Measurements from ENCODE around the gene AGTPBP1. TPM values are rescaled to one million over a fixed set of nuclear protein-coding genes. Genes with fewer than 3 reads are reported as not detected.

Gene AGTPBP1
- total and polyA plus RNA-seq, 4 donors: 8.6 to 32.7 (median 18.3) TPM

DNA sequence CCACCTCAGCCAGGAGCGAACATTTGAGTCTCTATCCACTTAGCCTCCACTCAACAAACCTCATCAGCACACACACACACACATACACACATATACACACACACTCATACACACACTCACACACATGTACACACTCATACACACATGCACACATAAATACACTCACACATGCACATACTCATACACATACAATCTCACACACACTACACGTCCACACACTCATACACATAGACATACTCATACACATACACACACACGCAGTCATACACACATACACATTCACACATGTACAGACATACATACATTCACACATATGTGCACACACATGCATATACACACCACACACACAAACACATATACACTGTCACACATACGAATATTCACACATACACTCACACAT lies 208.2 kb downstream of the AGTPBP1 start:
- ATAC-seq (ENCODE audit: low FRiP score) (no peak), DNase-seq (no peak)
- Histone ChIP-seq H3K36me3 (ENCODE audit: control insufficient read depth in 1 of 2, insufficient read depth in 2 of 2, low read length in 1 of 2) (no peaks in the 10 kb centered on the region), H3K4me1 (ENCODE audit: control insufficient read depth in 1 of 2, insufficient read depth in 2 of 2, low read length in 2 of 2) (peaks cover 2 to 4% of the 10 kb centered on the region in 2 donors), H3K27ac (ENCODE audit: low read depth in 1 of 2, low read length in 2 of 2) (no peak overlapping the region), H3K9me3 (ENCODE audit: control insufficient read depth, low read length) (no peaks in the 10 kb centered on the region), H3K27me3 (ENCODE audit: control insufficient read depth in 1 of 2, insufficient read depth in 2 of 2, low read length in 1 of 2) (no peaks in the 10 kb centered on the region), H3K4me3 (ENCODE audit: low read length in 2 of 2) (no peak overlapping the region)
- 96% methylated on average over 4 of the region's 4 CpGs for WGBS, 2 donors
- intact Hi-C loops (cut with DNase I): no loop called here

DNA sequence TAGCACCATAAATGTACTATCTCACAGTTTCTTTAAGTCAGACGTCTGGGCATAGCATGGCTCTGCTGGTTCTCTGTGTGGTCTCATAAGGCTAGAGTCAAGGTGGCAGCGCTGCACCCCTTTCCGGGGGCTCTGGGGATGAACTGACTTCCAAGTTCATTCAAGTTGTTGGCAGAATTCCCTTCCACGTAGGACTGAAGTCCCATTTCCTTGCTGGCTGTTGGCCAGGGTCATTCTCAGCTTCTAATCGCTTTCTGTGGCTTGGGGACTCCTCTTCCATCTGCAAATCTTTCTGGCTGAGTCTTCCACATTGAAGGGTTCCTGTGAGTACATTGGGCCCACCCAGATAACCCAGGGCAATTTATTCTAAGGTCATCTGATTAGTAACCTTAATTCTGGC lies 211.0 kb downstream of the AGTPBP1 start:
- ATAC-seq (ENCODE audit: low FRiP score): no peak
- intact Hi-C loops (cut with DNase I): no loop called here
- Histone ChIP-seq H3K4me1 (ENCODE audit: control insufficient read depth in 1 of 2, insufficient read depth in 2 of 2, low read length in 2 of 2) (peaks cover 0 to 2% of the 10 kb centered on the region in 2 donors), H3K36me3 (ENCODE audit: control insufficient read depth in 1 of 2, insufficient read depth in 2 of 2, low read length in 1 of 2) (no peaks in the 10 kb centered on the region), H3K27me3 (ENCODE audit: control insufficient read depth in 1 of 2, insufficient read depth in 2 of 2, low read length in 1 of 2) (no peaks in the 10 kb centered on the region), H3K4me3 (ENCODE audit: low read length in 2 of 2) (no peak overlapping the region), H3K27ac (ENCODE audit: low read depth in 1 of 2, low read length in 2 of 2) (no peak overlapping the region), H3K9me3 (ENCODE audit: control insufficient read depth, low read length) (no peaks in the 10 kb centered on the region)
- WGBS, 2 donors: 60 to 63% methylated on average over 5 of the region's 5 CpGs
- DNase-seq: no peak

DNA sequence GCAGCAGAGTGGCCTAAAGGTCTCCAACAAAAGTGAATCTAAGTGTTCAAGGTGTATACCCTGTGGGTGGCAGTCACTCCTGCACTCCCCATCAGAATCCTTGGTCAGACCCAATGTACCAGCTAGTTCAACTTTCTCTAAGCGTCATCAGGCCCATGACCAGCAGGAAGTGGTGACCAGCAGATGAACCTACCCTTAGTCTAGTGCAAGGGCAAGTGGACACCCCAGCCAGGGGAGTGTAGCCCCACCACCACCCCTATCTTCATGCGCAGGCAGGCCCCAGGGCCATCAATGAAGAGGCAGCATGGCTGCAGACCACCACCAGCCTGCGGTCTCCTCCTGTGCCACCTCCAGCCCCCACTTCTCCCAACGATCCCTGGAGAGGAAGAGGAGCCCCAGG lies 213.1 kb downstream of the AGTPBP1 start:
- no peak for DNase-seq
- 93 to 96% methylated on average over 4 of the region's 4 CpGs for WGBS, 2 donors
- no peak overlapping the region for H3K27ac ChIP-seq (ENCODE audit: low read depth in 1 of 2, low read length in 2 of 2)

DNA sequence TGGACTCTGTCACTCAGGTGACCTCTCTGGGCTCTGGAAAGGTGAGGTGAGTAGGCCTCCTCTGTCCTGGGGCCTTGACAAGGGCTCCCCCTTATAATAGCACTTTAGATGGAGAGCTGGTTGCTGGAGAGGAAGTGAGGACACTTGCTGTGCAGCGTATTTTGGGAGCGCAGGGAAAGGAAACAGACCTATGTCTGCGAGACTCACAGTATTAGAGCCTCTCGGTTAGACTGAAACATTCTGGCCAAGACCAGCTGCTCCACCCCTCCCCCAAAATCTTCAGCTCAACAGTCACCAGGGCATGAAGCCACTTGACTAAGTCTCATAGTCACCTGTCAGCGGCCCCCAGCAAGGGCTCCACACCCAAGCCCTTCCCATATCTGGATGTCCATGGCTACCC lies 213.6 kb downstream of the AGTPBP1 start:
- Histone ChIP-seq H3K4me1 (ENCODE audit: control insufficient read depth in 1 of 2, insufficient read depth in 2 of 2, low read length in 2 of 2) (no peaks in the 10 kb centered on the region), H3K27me3 (ENCODE audit: control insufficient read depth in 1 of 2, insufficient read depth in 2 of 2, low read length in 1 of 2) (no peaks in the 10 kb centered on the region), H3K9me3 (ENCODE audit: control insufficient read depth, low read length) (no peaks in the 10 kb centered on the region), H3K36me3 (ENCODE audit: control insufficient read depth in 1 of 2, insufficient read depth in 2 of 2, low read length in 1 of 2) (no peaks in the 10 kb centered on the region), H3K4me3 (ENCODE audit: low read length in 2 of 2) (no peak overlapping the region), H3K27ac (ENCODE audit: low read depth in 1 of 2, low read length in 2 of 2) (no peak overlapping the region)
- WGBS, 2 donors: 93 to 96% methylated on average over 5 of the region's 5 CpGs
- DNase-seq: no peak
- intact Hi-C loops (cut with DNase I): no loop called here
- peak; percentile 27 for ATAC-seq (ENCODE audit: low FRiP score)

More for the DNA sequence above, 213.1 kb downstream of the AGTPBP1 start:
- no peak for ATAC-seq (ENCODE audit: low FRiP score)
- Histone ChIP-seq H3K9me3 (ENCODE audit: control insufficient read depth, low read length) (no peaks in the 10 kb centered on the region), H3K4me3 (ENCODE audit: low read length in 2 of 2) (no peak overlapping the region), H3K4me1 (ENCODE audit: control insufficient read depth in 1 of 2, insufficient read depth in 2 of 2, low read length in 2 of 2) (no peaks in the 10 kb centered on the region), H3K27me3 (ENCODE audit: control insufficient read depth in 1 of 2, insufficient read depth in 2 of 2, low read length in 1 of 2) (no peaks in the 10 kb centered on the region), H3K36me3 (ENCODE audit: control insufficient read depth in 1 of 2, insufficient read depth in 2 of 2, low read length in 1 of 2) (no peaks in the 10 kb centered on the region)
- intact Hi-C loops (cut with DNase I): no loop called here

DNA sequence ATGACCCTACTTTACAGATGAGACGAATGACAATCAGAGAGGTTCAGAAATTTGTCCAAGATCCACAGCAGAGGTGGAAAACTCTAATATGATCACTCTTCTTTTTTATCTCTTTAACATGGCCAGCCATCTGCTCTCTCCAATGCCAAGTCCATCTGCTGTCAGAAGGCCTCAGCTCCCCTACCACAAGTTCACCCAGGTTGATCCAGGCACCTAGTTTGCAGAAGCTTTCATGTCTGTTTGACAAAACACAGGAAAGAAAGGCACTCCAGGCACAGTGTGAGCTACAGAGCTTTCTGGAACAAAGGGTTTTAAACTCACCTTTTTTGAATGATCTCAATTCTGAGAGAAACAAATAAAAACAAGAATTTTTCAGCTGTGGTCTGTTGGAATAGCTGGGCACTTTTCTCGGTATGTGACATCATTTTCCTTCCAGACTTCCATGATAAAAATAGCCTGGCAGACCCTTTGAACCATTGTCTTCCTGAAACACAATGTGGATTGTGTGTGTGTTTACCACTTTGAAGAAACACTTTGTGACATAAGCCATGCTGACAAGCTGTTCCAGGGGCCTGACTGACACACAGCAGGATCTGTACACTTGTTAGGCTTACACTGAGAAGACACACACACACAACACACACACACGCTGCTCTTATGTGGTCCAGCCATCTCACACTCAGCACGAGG lies 214.3 kb downstream of the AGTPBP1 start:
- Histone ChIP-seq H3K4me3 (ENCODE audit: low read length in 2 of 2) (no peak overlapping the region), H3K27me3 (ENCODE audit: control insufficient read depth in 1 of 2, insufficient read depth in 2 of 2, low read length in 1 of 2) (no peaks in the 10 kb centered on the region), H3K36me3 (ENCODE audit: control insufficient read depth in 1 of 2, insufficient read depth in 2 of 2, low read length in 1 of 2) (no peaks in the 10 kb centered on the region), H3K27ac (ENCODE audit: low read depth in 1 of 2, low read length in 2 of 2) (no peak overlapping the region), H3K4me1 (ENCODE audit: control insufficient read depth in 1 of 2, insufficient read depth in 2 of 2, low read length in 2 of 2) (no peaks in the 10 kb centered on the region), H3K9me3 (ENCODE audit: control insufficient read depth, low read length) (no peaks in the 10 kb centered on the region)
- no peak for ATAC-seq (ENCODE audit: low FRiP score)
- intact Hi-C loops (cut with DNase I): no loop called here
- no peak for DNase-seq
- WGBS, 2 donors: 51 to 54% methylated on average over 4 of the region's 4 CpGs

DNA sequence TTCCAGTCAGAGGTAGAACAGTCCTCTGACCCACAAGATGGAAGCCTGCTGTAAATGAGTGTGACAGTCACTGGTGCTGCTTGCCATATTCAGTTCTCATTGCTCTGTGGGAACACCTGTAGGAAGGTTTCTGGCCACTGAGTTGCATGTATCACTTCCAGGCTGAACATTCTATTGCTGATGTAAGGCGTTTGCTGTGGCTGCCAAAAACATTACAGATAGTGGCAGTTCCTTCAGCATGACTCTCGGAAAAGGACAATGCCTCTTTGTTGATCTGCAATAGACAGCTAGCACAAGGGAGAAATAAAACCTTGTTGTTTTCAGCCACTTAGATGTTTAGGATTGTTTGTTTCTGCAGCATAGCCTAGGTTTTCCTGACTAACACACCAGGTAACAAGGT lies 217.2 kb downstream of the AGTPBP1 start:
- no peak for DNase-seq
- intact Hi-C loops (cut with DNase I): no loop called here
- no peak overlapping the region for H3K4me3 ChIP-seq (ENCODE audit: low read length in 2 of 2)

DNA sequence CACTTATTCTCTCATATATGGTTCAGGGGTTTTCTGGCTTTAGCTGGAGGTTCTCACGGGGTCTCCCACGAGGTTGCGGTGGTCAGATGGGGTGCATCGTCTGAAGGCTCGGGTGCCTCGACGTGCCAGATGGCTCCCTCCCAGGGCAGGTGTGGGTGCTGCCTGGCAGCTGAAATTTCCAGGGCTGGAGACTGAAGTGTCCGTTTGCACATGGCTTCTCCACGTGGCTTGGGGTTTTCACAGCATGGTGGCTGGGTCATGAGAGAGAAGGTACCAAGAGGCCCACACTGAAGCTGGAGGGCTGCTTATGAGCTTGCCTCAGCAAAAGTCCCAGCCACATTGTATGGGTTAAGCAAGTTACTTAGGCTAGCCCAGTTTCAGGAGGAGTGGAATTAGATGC lies 218.6 kb downstream of the AGTPBP1 start:
- Histone ChIP-seq H3K27ac (ENCODE audit: low read depth in 1 of 2, low read length in 2 of 2) (no peak overlapping the region), H3K9me3 (ENCODE audit: control insufficient read depth, low read length) (no peaks in the 10 kb centered on the region), H3K4me1 (ENCODE audit: control insufficient read depth in 1 of 2, insufficient read depth in 2 of 2, low read length in 2 of 2) (no peaks in the 10 kb centered on the region), H3K36me3 (ENCODE audit: control insufficient read depth in 1 of 2, insufficient read depth in 2 of 2, low read length in 1 of 2) (no peaks in the 10 kb centered on the region), H3K4me3 (ENCODE audit: low read length in 2 of 2) (no peak overlapping the region), H3K27me3 (ENCODE audit: control insufficient read depth in 1 of 2, insufficient read depth in 2 of 2, low read length in 1 of 2) (no peaks in the 10 kb centered on the region)
- DNase-seq: no peak
- WGBS, 2 donors: 66 to 75% methylated on average over 9 of the region's 9 CpGs
- intact Hi-C loops (cut with DNase I): no loop called here
- no peak for ATAC-seq (ENCODE audit: low FRiP score)

More for the DNA sequence above, 217.2 kb downstream of the AGTPBP1 start:
- no peaks in the 10 kb centered on the region for H3K36me3 ChIP-seq (ENCODE audit: control insufficient read depth in 1 of 2, insufficient read depth in 2 of 2, low read length in 1 of 2)
- H3K9me3 ChIP-seq (ENCODE audit: control insufficient read depth, low read length): no peaks in the 10 kb centered on the region
- no peaks in the 10 kb centered on the region for H3K27me3 ChIP-seq (ENCODE audit: control insufficient read depth in 1 of 2, insufficient read depth in 2 of 2, low read length in 1 of 2)
- no peak overlapping the region for H3K27ac ChIP-seq (ENCODE audit: low read depth in 1 of 2, low read length in 2 of 2)
- no peak for ATAC-seq (ENCODE audit: low FRiP score)
- 86 to 87% methylated on average over 2 of the region's 2 CpGs for WGBS, 2 donors
- no peaks in the 10 kb centered on the region for H3K4me1 ChIP-seq (ENCODE audit: control insufficient read depth in 1 of 2, insufficient read depth in 2 of 2, low read length in 2 of 2)

DNA sequence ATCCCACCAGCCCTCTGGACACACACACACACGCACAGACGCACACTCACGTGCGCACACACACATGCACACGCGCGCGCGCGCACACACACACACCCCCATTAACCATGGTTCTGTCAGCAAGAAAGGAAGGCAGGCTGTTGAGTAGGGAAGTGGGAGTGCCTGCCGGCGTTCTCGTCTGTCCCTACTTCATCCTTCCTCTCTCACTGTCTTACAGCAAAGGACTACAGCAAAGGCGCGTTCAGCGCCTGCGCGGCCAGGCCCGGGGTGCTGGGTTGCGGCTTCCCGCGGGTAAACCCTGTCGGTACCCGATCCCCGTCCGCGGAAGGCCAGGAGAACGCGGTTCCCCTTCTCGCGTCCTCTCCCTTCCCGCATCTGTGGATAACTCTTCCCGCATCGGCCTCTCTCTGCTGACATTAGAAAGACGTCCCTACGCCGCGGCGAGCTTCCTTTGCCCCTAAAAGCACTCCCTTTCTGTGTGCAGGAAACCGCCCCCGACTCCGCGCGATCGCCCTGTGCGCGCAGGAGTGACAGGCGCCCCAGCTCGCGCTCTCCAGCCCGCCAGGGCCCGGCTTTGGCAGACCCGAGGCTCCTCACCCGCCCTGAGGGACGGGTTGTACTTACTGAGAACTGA lies 219.2 kb downstream of the AGTPBP1 start:
- Histone ChIP-seq H3K27me3 (ENCODE audit: control insufficient read depth in 1 of 2, insufficient read depth in 2 of 2, low read length in 1 of 2) (no peaks in the 10 kb centered on the region), H3K4me1 (ENCODE audit: control insufficient read depth in 1 of 2, insufficient read depth in 2 of 2, low read length in 2 of 2) (no peaks in the 10 kb centered on the region), H3K4me3 (ENCODE audit: low read length in 2 of 2) (peak overlapping the region in 1 of 2 donors; percentile 11), H3K9me3 (ENCODE audit: control insufficient read depth, low read length) (no peaks in the 10 kb centered on the region), H3K36me3 (ENCODE audit: control insufficient read depth in 1 of 2, insufficient read depth in 2 of 2, low read length in 1 of 2) (no peaks in the 10 kb centered on the region), H3K27ac (ENCODE audit: low read depth in 1 of 2, low read length in 2 of 2) (no peak overlapping the region)
- DNase-seq (peak; percentile 81 to 82), ATAC-seq (ENCODE audit: low FRiP score) (peak; percentile 75)
- 2 to 4% methylated on average over 52 to 55 of the region's 55 CpGs for WGBS, 2 donors
- intact Hi-C loops (cut with DNase I): no loop called here
